MCF 10A (cell line): ENCODE data around the gene WDR59. TPM values are rescaled to one million over a fixed set of nuclear protein-coding genes. Genes with fewer than 3 reads are reported as not detected.

Source experiments
- BruUV-seq: library from RNA; stranded (reverse); fragments of 400-500 nt; replicated peaks from 2 replicates; lab custom pipeline; 2021; lab: Mats Ljungman, UMichigan
- CTCF ChIA-PET: fragments of 300-600 bp; sonication (Branson Sonifier 250); formaldehyde crosslinking; extraction: SDS; loops from one replicate; lab custom pipeline; 2021; ENCODE audit warnings: antibody characterized with exemption, inconsistent platforms; lab: Yijun Ruan, JAX
- POLR2A ChIA-PET: fragments of 300-600, 350-650 bp; sonication (Branson Sonifier 250); formaldehyde crosslinking; extraction: SDS; loops from one replicate; lab custom pipeline; 2020; ENCODE audit warnings: antibody characterized with exemption, inconsistent platforms; lab: Yijun Ruan, JAX
- DNase-seq: peaks from one replicate; pipeline ENCODE4 v3.0.0-alpha.2; 2018; ENCODE audit not compliant: unreplicated experiment
- H3K27ac Mint-ChIP-seq: one replicate; pipeline ENCODE4 v1.8.0; 2022; ENCODE audit warnings: mild to moderate bottlenecking, low read depth, mixed read lengths; ENCODE audit not compliant: unreplicated experiment
- H3K27me3 Mint-ChIP-seq: one replicate; pipeline ENCODE4 v1.8.0; 2022; ENCODE audit warnings: mixed read lengths; ENCODE audit not compliant: insufficient read depth, unreplicated experiment
- H3K36me3 Mint-ChIP-seq: one replicate; pipeline ENCODE4 v1.8.0; 2022; ENCODE audit warnings: mild to moderate bottlenecking, moderate library complexity, mixed read lengths; ENCODE audit not compliant: insufficient read depth, unreplicated experiment
- H3K4me1 Mint-ChIP-seq: one replicate; pipeline ENCODE4 v1.8.0; 2022; ENCODE audit warnings: mixed read lengths; ENCODE audit not compliant: insufficient read depth, unreplicated experiment
- H3K4me3 Mint-ChIP-seq: one replicate; pipeline ENCODE4 v1.8.0; 2022; ENCODE audit warnings: mild to moderate bottlenecking, moderate library complexity, mixed read lengths; ENCODE audit not compliant: unreplicated experiment
- H3K9me3 Mint-ChIP-seq: one replicate; pipeline ENCODE4 v1.8.0; 2022; ENCODE audit warnings: mixed read lengths; ENCODE audit not compliant: unreplicated experiment
- intact Hi-C: fragments of 100-400 bp; cut with micrococcal nuclease; formaldehyde crosslinking; loops from 2 replicates; pipeline ENCODE4 v1.14.1; 2022
- total RNA-seq: library from RNA; stranded (reverse); gene quantifications from 2 replicates; pipeline ENCODE4 v1.2.3, GENCODE V29; 2022
- TF ChIP-seq, protein P1 (sequence below): fragments of 200-600 bp; IDR thresholded peaks from one replicate; pipeline ENCODE4 v1.8.0; 2022; ENCODE audit warnings: antibody characterized with exemption, mild to moderate bottlenecking; ENCODE audit not compliant: unreplicated experiment

WDR59 gene
- total RNA-seq, 1 experiment from 2014 or later: 56.1 TPM

DNA sequence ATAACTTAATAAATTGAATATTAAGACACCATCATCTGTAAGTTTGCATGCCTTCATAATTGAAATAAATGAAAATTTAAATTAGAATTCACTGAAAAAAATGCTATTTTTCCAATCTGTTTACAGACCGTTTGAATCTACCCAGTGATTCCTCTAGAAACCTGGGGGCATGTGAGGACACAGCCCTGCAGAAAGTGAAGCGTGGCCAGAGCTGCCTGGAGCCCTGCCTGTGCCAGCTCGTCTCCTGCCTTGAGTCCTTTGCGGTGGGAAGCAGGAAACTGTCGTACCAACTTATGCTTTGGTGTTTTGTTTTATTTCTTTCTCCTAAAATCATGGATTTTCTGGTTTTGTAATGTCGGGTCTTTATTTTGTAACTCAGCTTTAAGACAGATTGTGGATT, 142.5 kb downstream of the WDR59 start:
- ChIA-PET CTCF (interaction anchor here (1.2 to 5.8 kb wide), 2 partner anchors 20 to 30 kb away, joined by 4 to 26 read pairs; no protein-coding TSS in a partner anchor), POLR2A (interaction anchor here (0.7 kb wide), 1 partner anchor 126 kb away, joined by 3 read pairs; no protein-coding TSS in a partner anchor)
- TF ChIP-seq, protein P1, sequence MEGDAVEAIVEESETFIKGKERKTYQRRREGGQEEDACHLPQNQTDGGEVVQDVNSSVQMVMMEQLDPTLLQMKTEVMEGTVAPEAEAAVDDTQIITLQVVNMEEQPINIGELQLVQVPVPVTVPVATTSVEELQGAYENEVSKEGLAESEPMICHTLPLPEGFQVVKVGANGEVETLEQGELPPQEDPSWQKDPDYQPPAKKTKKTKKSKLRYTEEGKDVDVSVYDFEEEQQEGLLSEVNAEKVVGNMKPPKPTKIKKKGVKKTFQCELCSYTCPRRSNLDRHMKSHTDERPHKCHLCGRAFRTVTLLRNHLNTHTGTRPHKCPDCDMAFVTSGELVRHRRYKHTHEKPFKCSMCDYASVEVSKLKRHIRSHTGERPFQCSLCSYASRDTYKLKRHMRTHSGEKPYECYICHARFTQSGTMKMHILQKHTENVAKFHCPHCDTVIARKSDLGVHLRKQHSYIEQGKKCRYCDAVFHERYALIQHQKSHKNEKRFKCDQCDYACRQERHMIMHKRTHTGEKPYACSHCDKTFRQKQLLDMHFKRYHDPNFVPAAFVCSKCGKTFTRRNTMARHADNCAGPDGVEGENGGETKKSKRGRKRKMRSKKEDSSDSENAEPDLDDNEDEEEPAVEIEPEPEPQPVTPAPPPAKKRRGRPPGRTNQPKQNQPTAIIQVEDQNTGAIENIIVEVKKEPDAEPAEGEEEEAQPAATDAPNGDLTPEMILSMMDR: no peak
- no TSS peak for BruUV-seq
- Mint-ChIP-seq H3K27ac (no peak overlapping the region), H3K27me3 (peaks cover 12% of the 10 kb centered on the region), H3K36me3 (no peaks in the 10 kb centered on the region), H3K4me3 (no peak overlapping the region), H3K9me3 (no peaks in the 10 kb centered on the region), H3K4me1 (no peaks in the 10 kb centered on the region)
- intact Hi-C loops: no loop called here
- DNase-seq: no peak

DNA sequence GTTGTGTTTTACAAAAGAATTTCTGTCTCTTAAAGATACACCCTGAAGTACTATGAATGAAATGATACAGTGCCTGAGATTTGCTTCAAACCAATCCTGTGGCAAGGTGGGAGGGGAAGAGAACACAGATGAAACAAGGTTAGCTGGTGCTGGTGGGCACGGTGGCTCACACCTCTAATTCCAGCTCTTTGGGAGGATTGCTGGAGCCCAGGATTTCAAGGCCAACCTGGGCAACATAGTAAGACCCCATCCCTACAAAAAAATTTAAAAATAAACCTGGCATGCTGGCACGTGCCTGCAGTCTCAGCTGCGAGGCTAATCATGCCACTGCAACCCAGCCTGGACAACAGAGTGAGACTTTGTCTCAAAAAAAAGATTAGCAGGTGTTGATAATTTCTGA, 143.0 kb downstream of the WDR59 start:
- H3K36me3 Mint-ChIP-seq: no peaks in the 10 kb centered on the region
- H3K27ac Mint-ChIP-seq: no peak overlapping the region
- TF ChIP-seq, protein P1: no peak
- H3K27me3 Mint-ChIP-seq: peaks cover 12% of the 10 kb centered on the region
- no peak overlapping the region for H3K4me3 Mint-ChIP-seq
- intact Hi-C loops: no loop called here
- DNase-seq: no peak
- no TSS peak for BruUV-seq
- ChIA-PET POLR2A (no interaction called here), CTCF (interaction anchor here (1.2 to 5.8 kb wide), 2 partner anchors 21 to 30 kb away, joined by 4 to 26 read pairs; no protein-coding TSS in a partner anchor)
- H3K9me3 Mint-ChIP-seq: no peaks in the 10 kb centered on the region
- peaks cover 2% of the 10 kb centered on the region for H3K4me1 Mint-ChIP-seq

DNA sequence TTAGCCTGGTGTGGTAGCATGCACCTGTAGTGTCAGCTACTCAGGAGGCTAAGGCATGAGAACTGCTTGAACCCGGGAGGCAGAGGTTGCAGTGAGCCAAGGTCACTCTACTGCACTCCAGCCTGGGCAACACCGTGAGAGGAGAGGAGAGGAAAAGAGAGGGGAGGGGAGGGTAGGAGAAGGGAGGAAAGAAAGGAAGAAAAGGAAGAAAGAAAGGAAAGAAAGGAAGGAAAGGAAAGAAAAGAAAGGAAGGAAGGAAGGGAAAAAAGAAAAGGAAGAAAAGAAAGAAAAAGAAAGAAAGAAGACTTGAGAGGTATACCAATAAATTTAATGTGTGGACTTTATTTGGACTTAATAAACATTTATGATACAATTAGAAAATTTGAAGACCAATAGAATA, 143.5 kb downstream of the WDR59 start:
- TF ChIP-seq, protein P1: no peak
- H3K9me3 Mint-ChIP-seq: no peaks in the 10 kb centered on the region
- POLR2A ChIA-PET: no interaction called here
- no TSS peak for BruUV-seq
- CTCF ChIA-PET: interaction anchor here (0.6 to 5.8 kb wide), 2 partner anchors 21 to 74 kb away, joined by 3 to 26 read pairs; no protein-coding TSS in a partner anchor
- no peak overlapping the region for H3K27ac Mint-ChIP-seq
- intact Hi-C loops: no loop called here
- no peak for DNase-seq
- peaks cover 4% of the 10 kb centered on the region for H3K4me1 Mint-ChIP-seq
- no peaks in the 10 kb centered on the region for H3K36me3 Mint-ChIP-seq
- H3K4me3 Mint-ChIP-seq: no peak overlapping the region
- peaks cover 12% of the 10 kb centered on the region for H3K27me3 Mint-ChIP-seq

DNA sequence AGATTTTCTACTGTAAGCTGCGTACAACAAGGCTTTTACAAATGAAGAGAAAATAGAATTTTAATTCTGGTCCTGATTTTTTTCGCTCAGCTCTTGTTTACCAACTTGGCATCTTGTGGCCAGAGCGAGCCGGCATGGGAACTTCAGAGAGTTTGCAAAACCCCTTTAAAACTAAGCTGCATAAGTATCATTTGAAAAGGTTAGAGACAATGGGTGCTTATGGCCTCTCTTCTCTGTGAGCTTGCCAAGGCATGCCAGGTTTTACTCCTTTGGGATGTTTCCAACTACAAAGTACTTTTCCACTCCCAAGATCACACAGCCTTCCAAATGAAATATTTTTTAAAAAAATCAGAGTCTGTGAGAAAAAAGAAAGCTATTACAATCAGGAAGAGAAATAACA, 147.9 kb downstream of the WDR59 start:
- DNase-seq: no peak
- no TSS peak for BruUV-seq
- Mint-ChIP-seq H3K4me1 (peaks cover 4% of the 10 kb centered on the region), H3K9me3 (no peaks in the 10 kb centered on the region), H3K27ac (no peak overlapping the region), H3K27me3 (peaks cover 12% of the 10 kb centered on the region), H3K4me3 (no peak overlapping the region), H3K36me3 (no peaks in the 10 kb centered on the region)
- ChIA-PET CTCF (interaction anchor here (0.8 to 1.8 kb wide), 6 partner anchors 9 to 274 kb away, joined by 3 to 14 read pairs (median 4); no protein-coding TSS in a partner anchor), POLR2A (interaction anchor here (0.6 to 1.9 kb wide), 6 partner anchors 20 to 1539 kb away, joined by 3 to 7 read pairs (median 4); no protein-coding TSS in a partner anchor)
- TF ChIP-seq, protein P1: no peak
- intact Hi-C loops: no loop called here
